Posterior vena cava (tissue), 2 donors: Measurements from ENCODE around the gene ERBIN. TPM values are rescaled to one million over a fixed set of nuclear protein-coding genes. Genes with fewer than 3 reads are reported as not detected.

Experiments
- DNase-seq: peaks from one replicate; pipeline ENCODE4 v3.0.0-alpha.2; 2020; ENCODE audit warnings: low spot score
- intact Hi-C, 2 donors: fragments of 100-400 bp; cut with DNase I; formaldehyde crosslinking; loops; one replicate each; pipeline versions ENCODE4 v1.14.1 to v1.14.2; 2022 to 2023
- total RNA-seq, 2 donors: library from RNA; stranded (reverse); fragmentation: NEBNext Ultra II Directional; extraction: Animal tissue kit (Norgen Biotek cat#: 25700); gene quantifications; one replicate each; pipeline ENCODE4 v1.2.1, GENCODE V29; 2021
- donor health status: DM: yes; HTN: yes; CAD: no.
- donor health status: DM: yes; HTN: yes; CAD: no.

Gene ERBIN
- total RNA-seq, 2 donors from 2014 or later, result 60.3 to 69.5 TPM

GRCh38 chr5:65986796-65987195, 60.4 kb downstream of the ERBIN start:
- DNase-seq, result no peak
- intact Hi-C loops, result no loop called here

- DNase-seq, result no peak
- intact Hi-C loops, result no loop called here
Measured at GRCh38 chr5:65987982-65988381, 61.6 kb downstream of the ERBIN start.

GRCh38 chr5:65989158-65989557, 62.8 kb downstream of the ERBIN start:
- DNase-seq, result no peak
- intact Hi-C loops, result no loop called here

GRCh38 chr5:65992630-65993029, 66.3 kb downstream of the ERBIN start:
- intact Hi-C loops, result no loop called here
- no peak for DNase-seq

GRCh38 chr5:65994117-65994786, 67.9 kb downstream of the ERBIN start:
- DNase-seq, result no peak
- intact Hi-C loops, result no loop called here

GRCh38 chr5:65999061-65999723, 72.8 kb downstream of the ERBIN start:
- no peak for DNase-seq
- intact Hi-C loops, result no loop called here

GRCh38 chr5:66001952-66002351, 75.6 kb downstream of the ERBIN start:
- no peak for DNase-seq
- intact Hi-C loops, result no loop called here

- no peak for DNase-seq
- intact Hi-C loops, result no loop called here
Measured at GRCh38 chr5:66002415-66002814, 76.0 kb downstream of the ERBIN start.

- DNase-seq, result no peak
Measured at GRCh38 chr5:66004216-66004615, 77.8 kb downstream of the ERBIN start.

GRCh38 chr5:66009277-66009676, 82.9 kb downstream of the ERBIN start:
- no peak for DNase-seq
- intact Hi-C loops, result no loop called here

More at GRCh38 chr5:66004216-66004615, 77.8 kb downstream of the ERBIN start:
- intact Hi-C loops, result no loop called here

GRCh38 chr5:66010476-66010875, 84.1 kb downstream of the ERBIN start:
- no peak for DNase-seq
- intact Hi-C loops, result loop anchor here in 1 of 2 donors (10.0 kb wide), 1 partner anchor 76 kb away; no protein-coding TSS in a partner anchor

- DNase-seq, result no peak
- intact Hi-C loops, result loop anchor here in 1 of 2 donors (10.0 kb wide), 1 partner anchor 77 kb away; no protein-coding TSS in a partner anchor
Measured at GRCh38 chr5:66012271-66012670, 85.9 kb downstream of the ERBIN start.

- intact Hi-C loops, result loop anchor here in 1 of 2 donors (10.0 kb wide), 1 partner anchor 79 kb away; no protein-coding TSS in a partner anchor
- DNase-seq, result no peak
Measured at GRCh38 chr5:66013397-66013796, 87.0 kb downstream of the ERBIN start.

- DNase-seq, result no peak
- intact Hi-C loops, result loop anchor here in 1 of 2 donors (10.0 kb wide), 1 partner anchor 79 kb away; no protein-coding TSS in a partner anchor
Measured at GRCh38 chr5:66013906-66014305, 87.5 kb downstream of the ERBIN start.

- no peak for DNase-seq
- intact Hi-C loops, result loop anchor here in 1 of 2 donors (10.0 kb wide), 1 partner anchor 81 kb away; no protein-coding TSS in a partner anchor
Measured at GRCh38 chr5:66015196-66015960, 89.0 kb downstream of the ERBIN start.

GRCh38 chr5:66021585-66021984, 95.2 kb downstream of the ERBIN start:
- intact Hi-C loops, result no loop called here
- DNase-seq, result no peak

- no peak for DNase-seq
- intact Hi-C loops, result no loop called here
Measured at GRCh38 chr5:66039296-66039695, 112.9 kb downstream of the ERBIN start.

- DNase-seq, result no peak
- intact Hi-C loops, result no loop called here
Measured at GRCh38 chr5:66039701-66040100, 113.3 kb downstream of the ERBIN start.

GRCh38 chr5:66041627-66042026, 115.3 kb downstream of the ERBIN start:
- no peak for DNase-seq
- intact Hi-C loops, result no loop called here

- intact Hi-C loops, result no loop called here
Measured at GRCh38 chr5:66057239-66057638, 130.9 kb downstream of the ERBIN start.

More at GRCh38 chr5:66057239-66057638, 130.9 kb downstream of the ERBIN start:
- no peak for DNase-seq
